HepG2 (cell line): ENCODE results near the gene NSMF. TPM values are rescaled to one million over a fixed set of nuclear protein-coding genes. Genes with fewer than 3 reads are reported as not detected.

ENCODE experiments used
- EP300 ChIP-seq, 3 experiments: sonication (generic) in 1 of 3; formaldehyde crosslinking in 1 of 3; IDR thresholded peaks; 2 replicates each; pipeline versions ENCODE4 v1.5.1 to v1.6.1; 2011 to 2020; ENCODE audit warnings: low read depth in 2 of 3, low read length in 2 of 3, borderline replicate concordance in 1 of 3, improper control_type of control experiment in 1 of 3, mild to moderate bottlenecking in 1 of 3, missing genetic modification reagents in 1 of 3, moderate library complexity in 1 of 3
- HOXA3 ChIP-seq: sonication (generic); formaldehyde crosslinking; IDR thresholded peaks from 2 replicates; pipeline ENCODE4 v1.5.0; 2020; ENCODE audit warnings: missing genetic modification reagents
- NFE2 ChIP-seq: sonication (generic); formaldehyde crosslinking; IDR thresholded peaks from 2 replicates; pipeline ENCODE4 v1.4.0; 2020; ENCODE audit warnings: missing genetic modification reagents
- NFYC ChIP-seq: IDR thresholded peaks from 2 replicates; pipeline ENCODE4 v1.6.1; 2016; ENCODE audit warnings: missing genetic modification reagents, missing compliant biosample characterization
- POLR2A ChIP-seq, 2 experiments: IDR thresholded peaks; 2 replicates each; pipeline ENCODE4 v1.6.1; 2011; ENCODE audit warnings: low read depth in 2 of 2, low read length in 2 of 2, mild to moderate bottlenecking in 1 of 2, moderate library complexity in 1 of 2; ENCODE audit not compliant: insufficient read depth in 1 of 2
- POLR2G ChIP-seq: fragments of 200-400 bp; formaldehyde crosslinking; IDR thresholded peaks from 2 replicates; pipeline ENCODE4 v1.6.1; 2018; ENCODE audit warnings: mild to moderate bottlenecking, low read depth, low read length, moderate library complexity
- SIN3A ChIP-seq: IDR thresholded peaks from 2 replicates; pipeline ENCODE4 v1.6.1; 2011; ENCODE audit warnings: low read depth, mild to moderate bottlenecking, control low read depth, low read length, borderline replicate concordance
- SSRP1 ChIP-seq: IDR thresholded peaks from 2 replicates; pipeline ENCODE4 v1.6.1; 2016; ENCODE audit warnings: control low read depth
- ZFP90 ChIP-seq: sonication (generic); formaldehyde crosslinking; IDR thresholded peaks from 2 replicates; pipeline ENCODE4 v1.8.0; 2022; ENCODE audit warnings: missing genetic modification reagents, mild to moderate bottlenecking, inconsistent platforms, borderline replicate concordance
- ZNF296 ChIP-seq: sonication (generic); formaldehyde crosslinking; conservative IDR thresholded peaks from 2 replicates; pipeline ENCODE4 v1.5.0; 2020; ENCODE audit warnings: mild to moderate bottlenecking, missing genetic modification reagents
- ZNF451 ChIP-seq: sonication (generic); formaldehyde crosslinking; IDR thresholded peaks from 2 replicates; pipeline ENCODE4 v1.5.0; 2020; ENCODE audit warnings: mild to moderate bottlenecking, missing genetic modification reagents
- ZNF709 ChIP-seq: sonication (generic); formaldehyde crosslinking; IDR thresholded peaks from 2 replicates; pipeline ENCODE4 v1.5.0; 2020; ENCODE audit warnings: mild to moderate bottlenecking, missing genetic modification reagents
- ZNF775 ChIP-seq: sonication (generic); formaldehyde crosslinking; IDR thresholded peaks from 2 replicates; pipeline ENCODE4 v1.4.0; 2020; ENCODE audit warnings: missing genetic modification reagents, mild to moderate bottlenecking, moderate library complexity, borderline replicate concordance
- polyA plus RNA-seq, 8 experiments: library from polyadenylated mRNA; depleted of rRNA in 3 of 8; stranded (reverse) in 7 of 8; unstranded in 1 of 8; fragments of >200 nt; fragmentation: Illumina TruSeq in 4 of 8; extraction: Trizol in 4 of 8; gene quantifications; 2 replicates each; pipeline versions ENCODE4 v1.2.1 to v1.2.3, GENCODE V29; 2011 to 2016; ENCODE audit warnings: low read depth in 4 of 8, missing spikeins in 1 of 8, mixed read lengths in 1 of 8; ENCODE audit not compliant: insufficient read depth in 1 of 8
- total RNA-seq, 5 experiments: library from RNA; depleted of rRNA; stranded (reverse); fragments of >200 nt; fragmentation: Illumina TruSeq; extraction: Trizol; gene quantifications; 2 replicates each; pipeline ENCODE4 v1.2.3, GENCODE V29; 2016; ENCODE audit warnings: low read depth in 1 of 5
- TF ChIP-seq, protein P1 (sequence below): sonication (generic); formaldehyde crosslinking; IDR thresholded peaks from 2 replicates; pipeline ENCODE4 v1.4.0; 2020; ENCODE audit warnings: mild to moderate bottlenecking, missing genetic modification reagents
- TF ChIP-seq, protein P2 (sequence below): IDR thresholded peaks from 2 replicates; pipeline ENCODE4 v1.6.1; 2016; ENCODE audit warnings: low read depth, borderline replicate concordance
- TF ChIP-seq, protein P3 (sequence below): sonication (generic); formaldehyde crosslinking; IDR thresholded peaks from 2 replicates; pipeline ENCODE4 v1.8.0; 2022; ENCODE audit warnings: missing genetic modification reagents, low read depth, mild to moderate bottlenecking, borderline replicate concordance
- TF ChIP-seq, protein P4 (sequence below): IDR thresholded peaks from 2 replicates; pipeline ENCODE4 v1.6.1; 2016; ENCODE audit warnings: low read depth, control low read depth
- TF ChIP-seq, protein P5 (sequence below): sonication (generic); formaldehyde crosslinking; IDR thresholded peaks from 2 replicates; pipeline ENCODE4 v1.8.1; 2023; ENCODE audit warnings: missing genetic modification reagents, mild to moderate bottlenecking, borderline replicate concordance

Gene NSMF
- total and polyA plus RNA-seq, 2 of the 13 experiments (the other 11 are each of a cell fraction or from before 2014, with no cell fraction given) = 44.3 to 183 TPM

DNA sequence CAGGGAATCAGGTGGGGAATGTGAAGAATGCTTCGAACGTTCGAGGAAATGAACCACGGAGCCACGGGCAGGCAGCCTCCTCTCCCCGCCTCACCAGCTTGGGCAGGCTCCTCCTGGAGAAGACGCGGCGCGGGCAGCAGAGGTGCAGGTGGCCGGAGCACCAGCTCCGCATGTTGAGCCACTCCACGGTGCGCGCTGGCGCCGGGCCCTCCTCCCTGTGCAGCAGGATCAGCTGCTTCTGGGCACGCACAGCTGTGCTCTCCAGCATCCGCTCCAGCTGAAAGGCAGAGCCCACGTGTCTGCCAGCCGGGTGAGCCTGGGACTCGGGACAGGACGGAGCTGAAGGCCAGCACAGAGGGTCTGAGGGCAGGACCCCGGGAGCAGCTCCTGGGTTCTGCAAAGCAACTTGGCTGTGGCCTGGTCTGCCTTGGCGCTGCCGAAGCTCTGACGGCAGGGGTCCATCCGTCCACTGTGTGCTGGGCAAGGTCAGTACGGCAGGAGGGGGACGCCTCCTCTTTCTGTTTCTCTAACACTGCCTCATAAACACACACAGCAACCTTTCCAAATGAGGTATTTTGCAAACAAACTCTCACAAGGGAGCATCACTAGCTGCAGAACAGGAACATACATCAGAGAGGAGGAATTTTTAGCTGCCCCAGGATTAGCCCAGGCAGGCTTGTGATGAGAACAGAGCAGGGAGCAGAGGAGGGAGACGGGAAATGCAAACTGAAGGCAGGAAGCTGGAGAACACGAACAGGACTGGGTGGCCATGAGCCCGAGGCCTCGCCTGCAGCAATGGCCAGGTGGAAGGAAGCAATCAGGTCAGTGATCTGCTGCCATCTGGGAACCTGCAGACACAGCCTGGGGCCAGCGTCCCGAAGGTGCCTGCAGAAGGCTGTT, 20.1 kb upstream of the NSMF start (continued):
- TF ChIP-seq, protein P1, sequence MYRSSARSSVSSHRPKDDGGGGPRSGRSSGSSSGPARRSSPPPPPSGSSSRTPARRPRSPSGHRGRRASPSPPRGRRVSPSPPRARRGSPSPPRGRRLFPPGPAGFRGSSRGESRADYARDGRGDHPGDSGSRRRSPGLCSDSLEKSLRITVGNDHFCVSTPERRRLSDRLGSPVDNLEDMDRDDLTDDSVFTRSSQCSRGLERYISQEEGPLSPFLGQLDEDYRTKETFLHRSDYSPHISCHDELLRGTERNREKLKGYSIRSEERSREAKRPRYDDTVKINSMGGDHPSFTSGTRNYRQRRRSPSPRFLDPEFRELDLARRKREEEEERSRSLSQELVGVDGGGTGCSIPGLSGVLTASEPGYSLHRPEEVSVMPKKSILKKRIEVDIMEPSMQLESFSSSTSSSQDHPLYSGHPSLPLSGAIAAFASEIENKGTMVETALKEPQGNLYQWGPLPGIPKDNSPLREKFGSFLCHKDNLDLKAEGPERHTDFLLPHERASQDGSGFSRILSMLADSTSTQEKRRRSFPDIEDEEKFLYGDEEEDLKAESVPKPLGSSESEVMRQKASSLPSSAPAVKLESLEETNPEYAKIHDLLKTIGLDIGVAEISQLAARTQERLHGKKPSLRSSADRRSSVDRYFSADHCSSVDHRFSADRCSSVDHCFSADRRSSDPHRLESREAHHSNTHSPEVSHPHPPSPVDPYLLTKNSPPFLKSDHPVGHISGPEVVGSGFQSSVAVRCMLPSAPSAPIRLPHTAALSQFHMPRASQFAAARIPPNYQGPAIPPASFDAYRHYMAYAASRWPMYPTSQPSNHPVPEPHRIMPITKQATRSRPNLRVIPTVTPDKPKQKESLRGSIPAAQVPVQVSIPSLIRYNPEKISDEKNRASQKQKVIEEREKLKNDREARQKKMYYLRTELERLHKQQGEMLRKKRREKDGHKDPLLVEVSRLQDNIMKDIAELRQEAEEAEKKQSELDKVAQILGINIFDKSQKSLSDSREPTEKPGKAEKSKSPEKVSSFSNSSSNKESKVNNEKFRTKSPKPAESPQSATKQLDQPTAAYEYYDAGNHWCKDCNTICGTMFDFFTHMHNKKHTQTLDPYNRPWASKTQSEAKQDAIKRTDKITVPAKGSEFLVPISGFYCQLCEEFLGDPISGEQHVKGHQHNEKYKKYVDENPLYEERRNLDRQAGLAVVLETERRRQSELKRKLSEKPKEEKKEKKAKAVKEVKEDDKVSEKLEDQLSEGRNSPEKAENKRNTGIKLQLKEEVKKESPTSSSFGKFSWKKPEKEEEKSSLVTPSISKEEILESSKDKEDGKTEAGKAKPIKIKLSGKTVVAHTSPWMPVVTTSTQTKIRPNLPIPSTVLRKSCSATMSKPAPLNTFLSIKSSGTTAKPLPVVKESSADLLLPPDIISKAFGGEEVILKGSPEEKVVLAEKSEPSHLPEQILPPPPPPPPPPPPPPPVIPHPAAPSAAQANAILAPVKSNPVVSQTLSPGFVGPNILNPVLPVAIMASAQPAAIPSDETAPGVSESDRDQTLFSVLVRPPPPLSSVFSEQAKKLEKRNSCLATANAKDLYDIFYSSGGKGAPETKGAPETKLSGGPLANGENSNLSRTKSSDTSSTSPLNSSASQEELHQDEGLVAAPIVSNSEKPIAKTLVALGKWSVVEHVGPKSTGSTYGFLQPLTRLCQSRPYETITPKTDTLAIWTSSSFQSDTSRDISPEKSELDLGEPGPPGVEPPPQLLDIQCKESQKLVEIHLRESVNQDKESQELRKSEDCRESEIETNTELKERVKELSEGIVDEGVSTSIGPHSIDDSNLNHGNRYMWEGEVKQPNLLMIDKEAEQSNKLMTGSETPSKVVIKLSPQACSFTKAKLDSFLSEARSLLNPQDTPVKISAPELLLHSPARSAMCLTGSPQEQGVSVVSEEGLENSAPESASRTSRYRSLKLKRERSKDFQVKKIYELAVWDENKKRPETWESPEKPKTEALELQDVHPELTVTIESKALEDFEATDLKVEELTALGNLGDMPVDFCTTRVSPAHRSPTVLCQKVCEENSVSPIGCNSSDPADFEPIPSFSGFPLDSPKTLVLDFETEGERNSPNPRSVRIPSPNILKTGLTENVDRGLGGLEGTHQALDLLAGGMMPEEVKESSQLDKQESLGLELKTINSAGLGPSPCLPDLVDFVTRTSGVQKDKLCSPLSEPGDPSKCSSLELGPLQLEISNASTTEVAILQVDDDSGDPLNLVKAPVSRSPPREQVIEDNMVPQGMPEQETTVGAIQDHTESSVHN (CRISPR knock-in tag) = no peak
- TF ChIP-seq POLR2G (no peak), ZNF709 (CRISPR knock-in tag) (peak; percentile 38; the same call in 1 of the 2 replicates), NFE2 (CRISPR knock-in tag) (no peak), EP300 (IDR thresholded peaks at IDR 0.05; ENCODE audit: low read depth in 2 of 2, low read length in 2 of 2) (no peak), EP300 (CRISPR knock-in tag; IDR thresholded peaks at IDR 0.05; ENCODE audit: borderline replicate concordance) (no peak), ZFP90 (CRISPR knock-in tag) (0 out of 2 replicates have a peak, but pooled peaks have one; percentile 30), ZNF775 (CRISPR knock-in tag) (no peak), POLR2A (IDR thresholded peaks at IDR 0.05; ENCODE audit: insufficient read depth in 1 of 2, low read depth in 2 of 2, low read length in 2 of 2) (no peak), NFYC (CRISPR knock-in tag) (no peak), SIN3A (no peak), SSRP1 (CRISPR knock-in tag) (no peak), HOXA3 (CRISPR knock-in tag) (no peak), ZNF296 (no peak), ZNF451 (CRISPR knock-in tag) (peak; percentile 43; the same call in 1 of the 2 replicates)
- TF ChIP-seq, protein P2, sequence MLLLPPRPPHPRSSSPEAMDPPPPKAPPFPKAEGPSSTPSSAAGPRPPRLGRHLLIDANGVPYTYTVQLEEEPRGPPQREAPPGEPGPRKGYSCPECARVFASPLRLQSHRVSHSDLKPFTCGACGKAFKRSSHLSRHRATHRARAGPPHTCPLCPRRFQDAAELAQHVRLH (CRISPR knock-in tag) = peak; percentile 5; the same call in 1 of the 2 replicates
- TF ChIP-seq, protein P3, sequence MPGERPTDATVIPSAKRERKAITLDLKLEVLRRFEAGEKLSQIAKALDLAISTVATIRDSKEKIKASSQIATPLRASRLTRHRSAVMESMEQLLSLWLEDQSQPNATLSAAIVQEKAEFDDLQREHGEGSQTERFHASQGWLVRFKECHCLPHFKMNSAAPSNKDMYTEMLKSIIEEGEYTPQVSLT (CRISPR knock-in tag) = no peak
- TF ChIP-seq, protein P4, sequence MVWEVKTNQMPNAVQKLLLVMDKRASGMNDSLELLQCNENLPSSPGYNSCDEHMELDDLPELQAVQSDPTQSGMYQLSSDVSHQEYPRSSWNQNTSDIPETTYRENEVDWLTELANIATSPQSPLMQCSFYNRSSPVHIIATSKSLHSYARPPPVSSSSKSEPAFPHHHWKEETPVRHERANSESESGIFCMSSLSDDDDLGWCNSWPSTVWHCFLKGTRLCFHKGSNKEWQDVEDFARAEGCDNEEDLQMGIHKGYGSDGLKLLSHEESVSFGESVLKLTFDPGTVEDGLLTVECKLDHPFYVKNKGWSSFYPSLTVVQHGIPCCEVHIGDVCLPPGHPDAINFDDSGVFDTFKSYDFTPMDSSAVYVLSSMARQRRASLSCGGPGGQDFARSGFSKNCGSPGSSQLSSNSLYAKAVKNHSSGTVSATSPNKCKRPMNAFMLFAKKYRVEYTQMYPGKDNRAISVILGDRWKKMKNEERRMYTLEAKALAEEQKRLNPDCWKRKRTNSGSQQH (CRISPR knock-in tag) = no peak
- TF ChIP-seq, protein P5, sequence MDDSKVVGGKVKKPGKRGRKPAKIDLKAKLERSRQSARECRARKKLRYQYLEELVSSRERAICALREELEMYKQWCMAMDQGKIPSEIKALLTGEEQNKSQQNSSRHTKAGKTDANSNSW = no peak
